CD4-positive, alpha-beta T cell treated with Interleukin-21 for 1 hour (primary cell): ENCODE results near the gene TNFRSF21.
"Not testable (repeated sequence)": the region's sequence is repeated elsewhere in the genome, so short reads cannot be mapped to it uniquely, and the experiment has no call there.

ENCODE experiments used
- DNase-seq: peaks from one replicate; pipeline ENCODE4 v3.0.0-alpha.2; 2020

Gene TNFRSF21

GRCh38 chr6:47309291-47310130, at the start of gene TNFRSF21:
Gene TNFRSF21, minus strand, starts transcription at chr6:47309905. Its CDS starts 394 bp downstream, at chr6:47309511.
- DNase-seq, result peak; percentile 69

GRCh38 chr6:47358440-47359225, 48.9 kb upstream of the TNFRSF21 start:
- DNase-seq, result no peak

- no peak for DNase-seq
Measured at GRCh38 chr6:47357827-47358226, 48.1 kb upstream of the TNFRSF21 start.

- no peak for DNase-seq
Measured at GRCh38 chr6:47355496-47355895, 45.8 kb upstream of the TNFRSF21 start.

GRCh38 chr6:47353871-47354270, 44.2 kb upstream of the TNFRSF21 start:
- DNase-seq, result no peak

- DNase-seq, result no peak
Measured at GRCh38 chr6:47352966-47353365, 43.3 kb upstream of the TNFRSF21 start.

GRCh38 chr6:47352194-47352920, 42.7 kb upstream of the TNFRSF21 start:
- no peak for DNase-seq

GRCh38 chr6:47351621-47352020, 41.9 kb upstream of the TNFRSF21 start:
- DNase-seq, result no peak

- no peak for DNase-seq
Measured at GRCh38 chr6:47349931-47350330, 40.2 kb upstream of the TNFRSF21 start.

GRCh38 chr6:47348316-47348863, 38.7 kb upstream of the TNFRSF21 start:
- no peak for DNase-seq

- DNase-seq, result no peak
Measured at GRCh38 chr6:47345761-47346160, 36.1 kb upstream of the TNFRSF21 start.

- DNase-seq, result no peak
Measured at GRCh38 chr6:47344022-47344421, 34.3 kb upstream of the TNFRSF21 start.

- DNase-seq, result no peak
Measured at GRCh38 chr6:47343600-47343999, 33.9 kb upstream of the TNFRSF21 start.

- no peak for DNase-seq
Measured at GRCh38 chr6:47342824-47343223, 33.1 kb upstream of the TNFRSF21 start.

GRCh38 chr6:47337519-47337918, 27.8 kb upstream of the TNFRSF21 start:
- DNase-seq, result no peak

GRCh38 chr6:47336334-47336733, 26.6 kb upstream of the TNFRSF21 start:
- DNase-seq, result no peak

- no peak for DNase-seq
Measured at GRCh38 chr6:47335466-47335865, 25.8 kb upstream of the TNFRSF21 start.

- no peak for DNase-seq
Measured at GRCh38 chr6:47334334-47334733, 24.6 kb upstream of the TNFRSF21 start.

GRCh38 chr6:47328606-47329005, 18.9 kb upstream of the TNFRSF21 start:
- not testable (repeated sequence) for DNase-seq

GRCh38 chr6:47328139-47328538, 18.4 kb upstream of the TNFRSF21 start:
- DNase-seq, result not testable (repeated sequence)

GRCh38 chr6:47323887-47324286, 14.2 kb upstream of the TNFRSF21 start:
- DNase-seq, result no peak

GRCh38 chr6:47323321-47323720, 13.6 kb upstream of the TNFRSF21 start:
- DNase-seq, result no peak

- DNase-seq, result no peak
Measured at GRCh38 chr6:47321577-47321976, 11.9 kb upstream of the TNFRSF21 start.
